Measurements from ENCODE around the gene MVB12B. TPM values are rescaled to one million over a fixed set of nuclear protein-coding genes. Genes with fewer than 3 reads are reported as not detected.

Gene MVB12B
- total RNA-seq, 4 donors from 2014 or later, result 15.7 to 27.3 (median 22.7) TPM

DNA sequence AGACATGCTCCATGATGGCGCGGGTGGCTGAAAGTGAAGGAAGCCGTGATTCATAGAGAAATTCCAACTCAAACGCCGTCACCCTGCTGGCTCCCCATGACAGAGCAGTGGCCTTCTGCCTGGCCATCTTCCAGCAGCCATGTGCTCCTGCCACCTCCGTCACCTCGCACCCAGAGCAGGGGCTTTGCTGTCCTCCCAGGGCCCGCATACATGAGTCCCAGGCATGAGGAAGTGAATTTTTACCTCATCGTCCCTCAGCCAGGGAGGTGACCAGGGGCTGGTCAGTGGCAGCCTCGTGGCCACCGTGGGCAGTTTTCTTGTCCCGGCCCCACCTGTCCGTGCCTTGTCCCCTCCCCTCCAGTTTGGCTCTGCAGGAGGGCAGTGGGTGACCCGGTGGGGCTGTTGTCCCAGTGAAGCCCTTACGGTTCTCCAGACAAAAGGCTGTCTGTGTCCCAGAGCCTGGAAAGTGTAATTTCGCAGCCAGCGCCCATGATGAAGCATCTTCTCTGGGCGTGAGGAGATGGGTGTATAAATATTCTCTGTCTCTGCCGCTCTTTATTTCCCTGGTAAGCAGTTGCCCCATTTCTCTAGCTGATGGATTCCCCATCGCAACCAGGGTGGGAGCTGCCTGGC is 163.1 kb downstream of the MVB12B start:
- no peak for TF ChIP-seq EP300 (IDR thresholded peaks at IDR 0.05; ENCODE audit: low read depth)
- TF ChIP-seq, protein P1, sequence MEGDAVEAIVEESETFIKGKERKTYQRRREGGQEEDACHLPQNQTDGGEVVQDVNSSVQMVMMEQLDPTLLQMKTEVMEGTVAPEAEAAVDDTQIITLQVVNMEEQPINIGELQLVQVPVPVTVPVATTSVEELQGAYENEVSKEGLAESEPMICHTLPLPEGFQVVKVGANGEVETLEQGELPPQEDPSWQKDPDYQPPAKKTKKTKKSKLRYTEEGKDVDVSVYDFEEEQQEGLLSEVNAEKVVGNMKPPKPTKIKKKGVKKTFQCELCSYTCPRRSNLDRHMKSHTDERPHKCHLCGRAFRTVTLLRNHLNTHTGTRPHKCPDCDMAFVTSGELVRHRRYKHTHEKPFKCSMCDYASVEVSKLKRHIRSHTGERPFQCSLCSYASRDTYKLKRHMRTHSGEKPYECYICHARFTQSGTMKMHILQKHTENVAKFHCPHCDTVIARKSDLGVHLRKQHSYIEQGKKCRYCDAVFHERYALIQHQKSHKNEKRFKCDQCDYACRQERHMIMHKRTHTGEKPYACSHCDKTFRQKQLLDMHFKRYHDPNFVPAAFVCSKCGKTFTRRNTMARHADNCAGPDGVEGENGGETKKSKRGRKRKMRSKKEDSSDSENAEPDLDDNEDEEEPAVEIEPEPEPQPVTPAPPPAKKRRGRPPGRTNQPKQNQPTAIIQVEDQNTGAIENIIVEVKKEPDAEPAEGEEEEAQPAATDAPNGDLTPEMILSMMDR (IDR thresholded peaks at IDR 0.05), result no peak
- Histone ChIP-seq H3K9me3 (no peaks in the 10 kb centered on the region), H3K27me3 (no peaks in the 10 kb centered on the region), H3K27ac (no peak overlapping the region), H3K4me1 (no peaks in the 10 kb centered on the region), H3K4me3 (no peak overlapping the region), H3K36me3 (no peaks in the 10 kb centered on the region)
- intact Hi-C loops (cut with DNase I; ENCODE audit: low total_unique reads), result no loop called here
- in situ Hi-C loops (cut with MboI; ENCODE audit: low pct_ligation_motif_present in 1 of 4, low pct_unique_long_range_greater_than_20kb in 1 of 4, low sequenced_read_pairs in 3 of 4), result loop anchor here in 3 of 4 donors (10.0 to 25.0 kb wide), 3 partner anchors 65 to 185 kb away; no protein-coding TSS in a partner anchor
- DNase-seq, result no peak
- 84% methylated on average over 20 of the region's 20 CpGs; no CpG with 5 or more reads in 1 of the 2 donors for WGBS, 2 donors (ENCODE audit: low coverage in 1 of 2)

DNA sequence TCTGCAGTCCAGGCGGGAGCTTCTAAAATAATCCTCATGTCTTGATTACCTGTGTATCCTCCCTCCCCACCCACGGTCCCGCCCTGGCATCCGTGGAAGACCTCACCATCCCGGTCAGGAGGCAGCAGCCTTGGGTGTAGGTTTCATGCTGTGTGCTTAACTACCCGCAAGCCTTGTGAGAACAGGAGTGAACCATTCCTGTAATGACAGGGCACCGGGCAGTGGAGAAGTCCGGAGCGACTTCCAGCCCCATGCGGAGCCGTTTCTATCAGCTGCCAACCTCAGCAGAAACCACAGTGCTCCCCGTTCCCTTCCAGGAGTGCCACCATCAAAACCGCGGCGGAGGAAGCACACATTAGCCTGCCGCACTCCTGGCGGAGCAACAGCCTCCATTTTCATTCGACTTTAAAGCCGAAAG is 163.6 kb downstream of the MVB12B start:
- Histone ChIP-seq H3K4me1 (no peaks in the 10 kb centered on the region), H3K9me3 (no peaks in the 10 kb centered on the region), H3K27ac (no peak overlapping the region), H3K27me3 (no peaks in the 10 kb centered on the region), H3K4me3 (no peak overlapping the region), H3K36me3 (no peaks in the 10 kb centered on the region)
- in situ Hi-C loops (cut with MboI; ENCODE audit: low pct_ligation_motif_present in 1 of 4, low pct_unique_long_range_greater_than_20kb in 1 of 4, low sequenced_read_pairs in 3 of 4), result loop anchor here in 3 of 4 donors (10.0 to 25.0 kb wide), 3 partner anchors 65 to 185 kb away; no protein-coding TSS in a partner anchor
- intact Hi-C loops (cut with DNase I; ENCODE audit: low total_unique reads), result no loop called here
- no peak for DNase-seq
- no peak for TF ChIP-seq EP300 (IDR thresholded peaks at IDR 0.05; ENCODE audit: low read depth)
- TF ChIP-seq, protein P1 (IDR thresholded peaks at IDR 0.05), result no peak
- 62% methylated on average over 19 of the region's 19 CpGs; no CpG with 5 or more reads in 1 of the 2 donors for WGBS, 2 donors (ENCODE audit: low coverage in 1 of 2)

DNA sequence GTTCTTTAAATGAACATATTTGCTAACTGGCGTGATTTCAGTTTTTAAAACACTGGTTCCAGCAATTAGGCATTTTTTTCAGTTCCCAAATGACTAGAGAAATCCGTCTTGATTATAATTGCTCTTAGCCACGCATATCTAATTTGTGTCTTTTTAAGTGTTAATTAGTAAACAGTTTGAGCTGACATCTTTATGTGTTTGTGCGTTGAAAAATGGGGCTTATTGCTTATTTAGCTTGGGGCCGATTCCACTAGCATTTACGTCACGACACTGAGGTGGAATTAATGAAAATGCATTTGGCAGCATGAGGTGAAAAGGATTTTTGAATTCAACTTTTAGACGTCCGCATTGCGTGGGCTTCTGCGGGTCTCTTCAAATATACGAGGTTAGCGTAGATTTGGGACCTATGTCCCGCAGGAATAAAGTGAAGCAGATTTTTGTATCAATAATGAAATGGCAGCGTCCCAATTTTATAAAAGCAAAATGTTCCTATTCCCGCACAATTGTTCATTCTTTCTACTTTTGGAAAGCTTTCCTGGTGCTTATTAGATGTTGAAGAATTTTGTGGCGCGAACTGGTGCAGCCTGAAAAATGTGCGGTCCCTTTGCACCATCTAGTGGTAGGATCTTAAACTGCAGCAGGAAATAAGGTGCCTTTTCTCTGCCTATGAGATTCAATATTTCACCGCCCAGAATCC is 164.4 kb downstream of the MVB12B start:
- Histone ChIP-seq H3K27ac (no peak overlapping the region), H3K4me3 (no peak overlapping the region), H3K4me1 (no peaks in the 10 kb centered on the region), H3K9me3 (no peaks in the 10 kb centered on the region), H3K27me3 (no peaks in the 10 kb centered on the region), H3K36me3 (no peaks in the 10 kb centered on the region)
- WGBS, 2 donors (ENCODE audit: low coverage in 1 of 2), result 54 to 59% methylated on average over 20 of the region's 20 CpGs
- TF ChIP-seq, protein P1 (IDR thresholded peaks at IDR 0.05), result peak; percentile 94 to 97 (median 96)
- TF ChIP-seq POLR2AphosphoS5 (IDR thresholded peaks at IDR 0.05), result no peak
- DNase-seq, result peak; percentile 43
- in situ Hi-C loops (cut with MboI; ENCODE audit: low pct_ligation_motif_present in 1 of 4, low pct_unique_long_range_greater_than_20kb in 1 of 4, low sequenced_read_pairs in 3 of 4), result loop anchor here in 3 of 4 donors (10.0 to 25.0 kb wide), 3 partner anchors 64 to 186 kb away; no protein-coding TSS in a partner anchor
- intact Hi-C loops (cut with DNase I; ENCODE audit: low total_unique reads), result no loop called here

DNA sequence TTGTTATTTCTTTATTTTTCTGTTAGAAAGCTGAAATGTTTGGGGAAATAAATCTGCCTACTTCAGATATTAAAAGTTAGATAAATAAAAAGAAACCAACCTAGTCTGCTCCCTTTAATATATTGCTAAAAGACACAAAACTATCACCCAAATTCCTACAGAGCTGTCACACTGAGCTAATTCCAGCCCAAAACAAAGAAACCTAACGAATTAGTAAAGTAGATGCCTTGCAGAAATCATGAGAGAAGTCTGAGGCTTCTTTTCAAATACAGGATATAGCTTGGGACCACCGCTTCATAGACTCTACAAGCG is 164.9 kb downstream of the MVB12B start:
- no peak overlapping the region for H3K27ac ChIP-seq
- no peak overlapping the region for H3K4me3 ChIP-seq
- no peaks in the 10 kb centered on the region for H3K9me3 ChIP-seq
- in situ Hi-C loops (cut with MboI; ENCODE audit: low pct_ligation_motif_present in 1 of 4, low pct_unique_long_range_greater_than_20kb in 1 of 4, low sequenced_read_pairs in 3 of 4) (loop anchor here in 3 of 4 donors (10.0 to 25.0 kb wide), 3 partner anchors 63 to 187 kb away; no protein-coding TSS in a partner anchor), intact Hi-C loops (cut with DNase I; ENCODE audit: low total_unique reads) (no loop called here)
- DNase-seq, result no peak
- no peaks in the 10 kb centered on the region for H3K4me1 ChIP-seq
- WGBS, 2 donors (ENCODE audit: low coverage in 1 of 2), result 60 to 62% methylated on average over 3 of the region's 3 CpGs
- no peak for TF ChIP-seq POLR2A (IDR thresholded peaks at IDR 0.05)
- TF ChIP-seq, protein P1 (IDR thresholded peaks at IDR 0.05), result peak in 1 of 5 experiments; percentile 7
- no peaks in the 10 kb centered on the region for H3K27me3 ChIP-seq
- no peaks in the 10 kb centered on the region for H3K36me3 ChIP-seq
